ENCODE data around the gene POLK.

- no peak for TF ChIP-seq CTCF (IDR thresholded peaks at IDR 0.05)
- TF ChIP-seq EP300 (IDR thresholded peaks at IDR 0.05) = no peak
- TF ChIP-seq POLR2A (IDR thresholded peaks at IDR 0.05) = no peak
- TF ChIP-seq POLR2AphosphoS5 (IDR thresholded peaks at IDR 0.05) = no peak
Measured at GRCh38 chr5:75601567-75601966, 89.9 kb downstream of the POLK start.

All from suprapubic skin (tissue), 4 donors.